ENCODE results near the gene ERCC6L2.

GRCh38 chr9:95910023-95910707 lies 34.7 kb downstream of the ERCC6L2 start:
- TF ChIP-seq CTCF (IDR thresholded peaks at IDR 0.05) (no peak), SIN3A (IDR thresholded peaks at IDR 0.05; ENCODE audit: borderline replicate concordance, insufficient read depth, low read depth, low read length) (no peak), POLR2AphosphoS5 (IDR thresholded peaks at IDR 0.05; ENCODE audit: low read depth, low read length) (no peak)
